Measurements from ENCODE around the gene TIAM2. TPM values are rescaled to one million over a fixed set of nuclear protein-coding genes. Genes with fewer than 3 reads are reported as not detected.

The TIAM2 gene
- total RNA-seq, 1 donor from 2014 or later = 21.1 TPM

DNA sequence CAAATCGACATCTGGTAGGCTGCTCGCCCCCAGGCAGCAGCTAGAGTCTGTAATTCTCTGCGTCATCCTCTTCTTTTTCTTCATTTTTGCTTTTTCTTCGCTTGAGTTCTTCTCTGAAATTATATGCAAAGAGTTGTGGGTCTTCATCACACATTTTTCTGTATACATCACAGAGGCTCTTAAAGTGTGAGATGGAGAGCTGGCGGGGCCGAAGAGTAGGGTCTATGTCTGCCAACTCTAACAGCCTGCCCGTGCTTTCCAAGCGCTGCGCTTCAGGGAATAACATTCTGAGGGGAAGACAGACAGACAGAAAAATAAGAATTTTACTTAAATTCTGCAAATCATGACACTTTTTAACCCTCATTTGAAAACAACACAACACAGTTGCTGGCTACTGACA is 262.7 kb downstream of the TIAM2 start:
- Mint-ChIP-seq H3K27ac (ENCODE audit: unreplicated experiment) (no peak overlapping the region), H3K9me3 (ENCODE audit: unreplicated experiment) (no peaks in the 10 kb centered on the region), H3K4me3 (ENCODE audit: unreplicated experiment) (no peak overlapping the region), H3K36me3 (ENCODE audit: low read depth, unreplicated experiment) (peaks cover 39% of the 10 kb centered on the region), H3K27me3 (ENCODE audit: unreplicated experiment) (peaks cover 6% of the 10 kb centered on the region), H3K4me1 (ENCODE audit: unreplicated experiment) (peaks cover 27% of the 10 kb centered on the region)
- no peak for DNase-seq (ENCODE audit: low spot score)
- TF ChIP-seq CTCF (IDR thresholded peaks at IDR 0.05; ENCODE audit: unreplicated experiment) = no peak

GRCh38 chr6:155259204-155259603 is 264.1 kb downstream of the TIAM2 start:
- no peak overlapping the region for H3K4me3 Mint-ChIP-seq (ENCODE audit: unreplicated experiment)
- no peak for DNase-seq (ENCODE audit: low spot score)
- H3K36me3 Mint-ChIP-seq (ENCODE audit: low read depth, unreplicated experiment) = peaks cover 31% of the 10 kb centered on the region
- H3K27me3 Mint-ChIP-seq (ENCODE audit: unreplicated experiment) = peaks cover 6% of the 10 kb centered on the region
- no peaks in the 10 kb centered on the region for H3K9me3 Mint-ChIP-seq (ENCODE audit: unreplicated experiment)
- peaks cover 30% of the 10 kb centered on the region for H3K4me1 Mint-ChIP-seq (ENCODE audit: unreplicated experiment)
- H3K27ac Mint-ChIP-seq (ENCODE audit: unreplicated experiment) = no peak overlapping the region
- no peak for TF ChIP-seq CTCF (IDR thresholded peaks at IDR 0.05; ENCODE audit: unreplicated experiment)

GRCh38 chr6:155259897-155260296 is 264.8 kb downstream of the TIAM2 start:
- no peak overlapping the region for H3K4me3 Mint-ChIP-seq (ENCODE audit: unreplicated experiment)
- H3K27ac Mint-ChIP-seq (ENCODE audit: unreplicated experiment) = no peak overlapping the region
- no peak for TF ChIP-seq CTCF (IDR thresholded peaks at IDR 0.05; ENCODE audit: unreplicated experiment)
- DNase-seq (ENCODE audit: low spot score) = no peak
- no peaks in the 10 kb centered on the region for H3K9me3 Mint-ChIP-seq (ENCODE audit: unreplicated experiment)
- H3K4me1 Mint-ChIP-seq (ENCODE audit: unreplicated experiment) = peaks cover 36% of the 10 kb centered on the region
- peaks cover 6% of the 10 kb centered on the region for H3K27me3 Mint-ChIP-seq (ENCODE audit: unreplicated experiment)
- H3K36me3 Mint-ChIP-seq (ENCODE audit: low read depth, unreplicated experiment) = peaks cover 28% of the 10 kb centered on the region

DNA sequence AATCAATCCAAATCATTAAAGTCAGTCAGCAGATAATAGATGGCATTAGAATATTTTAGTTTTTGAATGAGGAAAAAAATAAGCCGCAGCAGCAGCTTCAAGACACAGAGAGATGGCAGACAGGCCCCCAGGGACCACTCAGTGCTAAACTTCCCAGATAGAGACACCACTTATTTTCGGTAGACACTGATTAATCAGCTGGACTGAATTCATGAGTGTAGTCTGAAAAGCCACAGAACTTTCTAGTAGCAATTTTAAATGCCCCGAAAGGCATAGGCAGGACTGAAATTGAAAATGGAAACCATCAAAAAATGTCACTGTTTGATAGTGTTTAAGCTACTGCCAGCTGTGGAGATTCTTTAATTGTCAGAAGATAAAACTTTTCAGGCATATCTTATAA is 265.6 kb downstream of the TIAM2 start:
- H3K4me1 Mint-ChIP-seq (ENCODE audit: unreplicated experiment) = peaks cover 36% of the 10 kb centered on the region
- no peak overlapping the region for H3K4me3 Mint-ChIP-seq (ENCODE audit: unreplicated experiment)
- DNase-seq (ENCODE audit: low spot score) = no peak
- no peak for TF ChIP-seq CTCF (IDR thresholded peaks at IDR 0.05; ENCODE audit: unreplicated experiment)
- H3K9me3 Mint-ChIP-seq (ENCODE audit: unreplicated experiment) = no peaks in the 10 kb centered on the region
- H3K36me3 Mint-ChIP-seq (ENCODE audit: low read depth, unreplicated experiment) = peaks cover 24% of the 10 kb centered on the region
- H3K27me3 Mint-ChIP-seq (ENCODE audit: unreplicated experiment) = peaks cover 6% of the 10 kb centered on the region
- H3K27ac Mint-ChIP-seq (ENCODE audit: unreplicated experiment) = peak overlapping the region; percentile 91

DNA sequence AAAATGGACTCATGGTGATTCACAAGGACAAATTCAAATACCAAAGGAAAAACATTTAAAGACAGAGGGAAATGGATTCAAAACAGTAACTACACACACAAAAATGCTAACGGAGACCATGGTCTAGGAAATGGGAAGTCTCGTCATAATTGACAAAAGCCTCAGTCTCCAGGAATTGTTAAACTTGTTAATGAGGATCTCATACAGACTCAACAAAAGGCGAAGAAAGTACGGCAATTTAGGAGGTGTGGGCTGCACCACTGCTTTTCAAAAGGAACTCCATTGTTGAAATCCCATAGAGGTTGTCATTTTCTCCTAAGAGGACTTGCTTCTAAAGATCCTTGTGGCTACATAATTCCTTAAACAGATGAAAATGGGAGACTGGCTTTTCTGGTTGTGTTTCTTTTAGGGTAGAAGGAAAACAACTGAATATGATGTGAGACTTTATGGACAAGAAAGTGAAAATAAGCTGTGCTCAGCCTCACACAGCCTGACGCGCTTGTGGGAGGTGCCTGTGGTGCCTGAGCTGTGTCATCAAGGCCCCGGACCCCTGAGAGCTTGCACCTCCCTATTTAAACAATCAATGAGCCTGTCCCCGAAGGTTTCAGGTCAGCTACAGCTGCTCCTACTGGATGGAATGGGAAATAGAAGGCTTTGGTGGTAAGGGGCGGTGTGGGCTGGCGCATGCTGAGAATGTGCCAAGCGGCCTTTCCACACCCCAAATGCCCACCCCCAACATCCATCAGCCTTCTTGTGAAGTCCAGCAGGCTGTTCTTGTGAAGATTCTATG is 266.2 kb downstream of the TIAM2 start:
- Mint-ChIP-seq H3K27ac (ENCODE audit: unreplicated experiment) (peak overlapping the region; percentile 91), H3K9me3 (ENCODE audit: unreplicated experiment) (no peaks in the 10 kb centered on the region), H3K27me3 (ENCODE audit: unreplicated experiment) (peaks cover 6% of the 10 kb centered on the region), H3K4me1 (ENCODE audit: unreplicated experiment) (peaks cover 36% of the 10 kb centered on the region), H3K4me3 (ENCODE audit: unreplicated experiment) (no peak overlapping the region), H3K36me3 (ENCODE audit: low read depth, unreplicated experiment) (peaks cover 24% of the 10 kb centered on the region)
- TF ChIP-seq CTCF (IDR thresholded peaks at IDR 0.05; ENCODE audit: unreplicated experiment) = no peak
- DNase-seq (ENCODE audit: low spot score) = no peak

All from endothelial cell (in vitro differentiated cells).